Pancreas (tissue), 10 donors: Measurements from ENCODE around the gene AIF1. TPM values are rescaled to one million over a fixed set of nuclear protein-coding genes. Genes with fewer than 3 reads are reported as not detected.

Experiments used
- ATAC-seq, 4 donors: fragments of 200-7000 bp; cut with Tn5 transposase; one replicate each; pipeline versions ENCODE4 v1.8.0 to v1.9.1; 2020; ENCODE audit warnings: mild to moderate bottlenecking in 4 of 4, moderate library complexity in 4 of 4
- DNase-seq, 6 donors: peaks; one replicate each; pipeline ENCODE4 v3.0.0-alpha.2; 2020
- FAIRE-seq: peaks from 2 replicates; lab custom pipeline; 2012; peaks lifted over from hg19 to GRCh38; lab: Jason Lieb, UNC
- H3K27ac ChIP-seq, 4 donors: fragments of 200-600 bp; sonication (generic); 1 replicate in 3 of 4; 2 replicates in 1 of 4; pipeline versions ENCODE4 v1.5.0 to v1.8.0; 2020
- H3K27me3 ChIP-seq, 4 donors: fragments of 200-600 bp; one replicate each; pipeline ENCODE4 v1.8.0; 2021
- H3K36me3 ChIP-seq, 3 donors: fragments of 200-600 bp; sonication (generic) in 1 of 3; one replicate each; pipeline versions ENCODE4 v1.5.0 to v1.8.0; 2020 to 2021
- H3K4me1 ChIP-seq, 3 donors: fragments of 200-600 bp; one replicate each; pipeline ENCODE4 v1.8.0; 2021
- H3K4me3 ChIP-seq, 4 donors: fragments of 200-600 bp; sonication (generic) in 2 of 4; one replicate each; pipeline versions ENCODE4 v1.5.0 to v1.8.0; 2020 to 2021
- H3K9me3 ChIP-seq, 4 donors: fragments of 200-600 bp; one replicate each; pipeline ENCODE4 v1.8.0; 2021
- CTCF ChIP-seq, 4 donors: fragments of 200-600 bp; sonication (generic) in 3 of 4; IDR thresholded peaks; one replicate each; pipeline versions ENCODE4 v1.5.0 to v1.8.0; 2021; ENCODE audit warnings: antibody characterized with exemption in 4 of 4
- WGBS, 2 donors: extraction: QIAGEN DNeasy Blood & Tissue Kit; methylation state at CpG; one replicate each; pipeline ENCODE4 v1.1.7; 2013; 5-methylcytosine and 5-hydroxymethylcytosine counted together
- intact Hi-C, 3 donors: fragments of 100-400 bp; cut with DNase I; formaldehyde crosslinking; loops; one replicate each; pipeline versions ENCODE4 v1.11.1 to v1.14.2; 2022
- polyA plus RNA-seq, 2 donors: library from polyadenylated mRNA; stranded (reverse); fragments of 200-250 nt; gene quantifications; one replicate each; pipeline ENCODE4 v1.2.3, GENCODE V29; 2013
- total RNA-seq, 6 donors: library from RNA; stranded (reverse); fragmentation: NEBNext Ultra II Directional in 4 of 6; extraction: Animal tissue kit (Norgen Biotek cat#: 25700) in 4 of 6; gene quantifications; one replicate each; pipeline versions ENCODE4 v1.2.1 to v1.2.4, GENCODE V29; 2021 to 2023
- donor health status: healthy with polysubstance abuse.
- donor health status: DM: no; HTN: no; CAD: no; lungs with moderate emphysema.
- donor health status: DM: no; HTN: no; CAD: no.
- donor health status: control.
- donor health status: control.
- donor health status: Bipolar disorder and iron deficiency.
- donor health status: DM: yes; HTN: yes; CAD: no.
- donor health status: DM: no; HTN: no; CAD: no.
- donor health status: DM: no; HTN: no; CAD: no.
- donor health status: DM: yes; HTN: yes; CAD: no.

The AIF1 gene
- total and polyA plus RNA-seq, 8 donors = 1.1 to 18.6 (median 11.8) TPM

GRCh38 chr6:31579119-31579505 is 35.9 kb upstream of the AIF1 start:
- Histone ChIP-seq H3K4me3 (no peak overlapping the region), H3K27ac (peak overlapping the region in 2 of 4 donors; percentile 59 to 68), H3K27me3 (no peaks in the 10 kb centered on the region), H3K36me3 (no peaks in the 10 kb centered on the region), H3K9me3 (no peaks in the 10 kb centered on the region), H3K4me1 (peaks cover 0 to 14% (median 12%) of the 10 kb centered on the region in 3 donors)
- DNase-seq (no peak), FAIRE-seq (no peak), ATAC-seq (no peak)
- 94% methylated on average over 3 of the region's 3 CpGs for WGBS, 2 donors
- intact Hi-C loops = no loop called here
- TF ChIP-seq CTCF (IDR thresholded peaks at IDR 0.05) = no peak

GRCh38 chr6:31579546-31580437 is 35.2 kb upstream of the AIF1 start:
- no peak for FAIRE-seq
- intact Hi-C loops = no loop called here
- 90 to 95% methylated on average over 8 of the region's 8 CpGs for WGBS, 2 donors

GRCh38 chr6:31580438-31580740 is 34.6 kb upstream of the AIF1 start:
- no peaks in the 10 kb centered on the region for H3K27me3 ChIP-seq
- intact Hi-C loops = no loop called here
- 32 to 37% methylated on average over 11 of the region's 11 CpGs for WGBS, 2 donors
- H3K27ac ChIP-seq = peak overlapping the region in 1 of 4 donors; percentile 69
- DNase-seq = no peak
- no peaks in the 10 kb centered on the region for H3K9me3 ChIP-seq
- no peak for TF ChIP-seq CTCF (IDR thresholded peaks at IDR 0.05)
- no peak for ATAC-seq
- no peaks in the 10 kb centered on the region for H3K36me3 ChIP-seq
- peaks cover 0 to 14% (median 12%) of the 10 kb centered on the region in 3 donors for H3K4me1 ChIP-seq
- no peak for FAIRE-seq
- H3K4me3 ChIP-seq = peak overlapping the region; percentile 41 to 80 (median 74)

More at GRCh38 chr6:31579546-31580437, 35.2 kb upstream of the AIF1 start:
- peak overlapping the region in 1 of 4 donors; percentile 72 for H3K4me3 ChIP-seq
- H3K27me3 ChIP-seq = no peaks in the 10 kb centered on the region
- no peak overlapping the region for H3K27ac ChIP-seq
- DNase-seq = no peak
- H3K36me3 ChIP-seq = no peaks in the 10 kb centered on the region
- no peaks in the 10 kb centered on the region for H3K9me3 ChIP-seq
- TF ChIP-seq CTCF (IDR thresholded peaks at IDR 0.05) = no peak
- no peak for ATAC-seq
- H3K4me1 ChIP-seq = peaks cover 0 to 14% (median 12%) of the 10 kb centered on the region in 3 donors

GRCh38 chr6:31580807-31581433 is 34.1 kb upstream of the AIF1 start:
- Histone ChIP-seq H3K36me3 (no peaks in the 10 kb centered on the region), H3K4me3 (peak overlapping the region; percentile 41 to 80 (median 74)), H3K4me1 (peaks cover 0 to 14% (median 12%) of the 10 kb centered on the region in 3 donors), H3K9me3 (no peaks in the 10 kb centered on the region), H3K27me3 (no peaks in the 10 kb centered on the region), H3K27ac (peak overlapping the region in 2 of 4 donors; percentile 49 to 69)
- 0% methylated on average over 59 to 62 of the region's 62 CpGs for WGBS, 2 donors
- FAIRE-seq = no peak
- intact Hi-C loops = no loop called here
- DNase-seq = peak; percentile 81 to 97 (median 87)
- TF ChIP-seq CTCF (IDR thresholded peaks at IDR 0.05) = peak; percentile 94 to 99 (median 98)
- peak; percentile 95 to 98 (median 96) for ATAC-seq
